NB4 (cell line): Measurements from ENCODE around the gene TMTC2.

Experiments used
- MYC ChIP-seq: IDR thresholded peaks from 2 replicates; pipeline ENCODE4 v1.6.1; 2011; ENCODE audit warnings: low read depth, low read length
- POLR2A ChIP-seq: IDR thresholded peaks from 2 replicates; pipeline ENCODE4 v1.6.1; 2011; ENCODE audit warnings: mild to moderate bottlenecking; ENCODE audit not compliant: insufficient read length; ENCODE audit errors: extremely low read depth
- TF ChIP-seq, protein P1 (sequence below): IDR thresholded peaks from one replicate; pipeline ENCODE4 v1.5.1; 2012; ENCODE audit warnings: low read depth, low read length

DNA sequence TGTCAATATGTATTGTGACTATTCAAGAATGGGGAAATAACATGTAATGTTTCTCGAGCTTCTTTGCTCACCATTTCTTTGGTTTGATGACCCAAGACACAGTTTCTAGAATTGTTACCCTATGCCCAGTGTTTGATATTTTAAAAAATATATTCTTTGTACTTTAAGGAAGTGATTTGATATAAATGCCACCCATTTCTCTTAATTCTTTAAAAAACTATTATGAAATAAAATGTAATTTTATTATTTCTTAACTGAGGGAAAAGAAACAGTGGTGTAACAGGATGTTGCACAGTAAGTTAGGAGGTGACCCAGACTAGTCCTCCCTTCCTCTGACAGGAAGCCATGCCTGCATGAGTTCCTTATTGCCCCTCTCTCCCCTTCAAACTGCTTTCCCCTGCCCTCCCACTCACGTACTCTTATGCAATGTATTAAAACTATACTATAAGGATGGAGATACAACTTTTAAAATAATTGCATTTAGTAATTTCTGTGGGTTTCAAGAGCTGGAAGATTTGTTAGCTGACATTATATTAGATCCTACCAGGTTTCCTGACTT is 279.4 kb downstream of the TMTC2 start:
- no peak for TF ChIP-seq MYC
- no peak for TF ChIP-seq POLR2A
- TF ChIP-seq, protein P1, sequence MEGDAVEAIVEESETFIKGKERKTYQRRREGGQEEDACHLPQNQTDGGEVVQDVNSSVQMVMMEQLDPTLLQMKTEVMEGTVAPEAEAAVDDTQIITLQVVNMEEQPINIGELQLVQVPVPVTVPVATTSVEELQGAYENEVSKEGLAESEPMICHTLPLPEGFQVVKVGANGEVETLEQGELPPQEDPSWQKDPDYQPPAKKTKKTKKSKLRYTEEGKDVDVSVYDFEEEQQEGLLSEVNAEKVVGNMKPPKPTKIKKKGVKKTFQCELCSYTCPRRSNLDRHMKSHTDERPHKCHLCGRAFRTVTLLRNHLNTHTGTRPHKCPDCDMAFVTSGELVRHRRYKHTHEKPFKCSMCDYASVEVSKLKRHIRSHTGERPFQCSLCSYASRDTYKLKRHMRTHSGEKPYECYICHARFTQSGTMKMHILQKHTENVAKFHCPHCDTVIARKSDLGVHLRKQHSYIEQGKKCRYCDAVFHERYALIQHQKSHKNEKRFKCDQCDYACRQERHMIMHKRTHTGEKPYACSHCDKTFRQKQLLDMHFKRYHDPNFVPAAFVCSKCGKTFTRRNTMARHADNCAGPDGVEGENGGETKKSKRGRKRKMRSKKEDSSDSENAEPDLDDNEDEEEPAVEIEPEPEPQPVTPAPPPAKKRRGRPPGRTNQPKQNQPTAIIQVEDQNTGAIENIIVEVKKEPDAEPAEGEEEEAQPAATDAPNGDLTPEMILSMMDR, result no peak
